ENCODE measurements around the gene ZNF132.

The ZNF132 gene

DNA sequence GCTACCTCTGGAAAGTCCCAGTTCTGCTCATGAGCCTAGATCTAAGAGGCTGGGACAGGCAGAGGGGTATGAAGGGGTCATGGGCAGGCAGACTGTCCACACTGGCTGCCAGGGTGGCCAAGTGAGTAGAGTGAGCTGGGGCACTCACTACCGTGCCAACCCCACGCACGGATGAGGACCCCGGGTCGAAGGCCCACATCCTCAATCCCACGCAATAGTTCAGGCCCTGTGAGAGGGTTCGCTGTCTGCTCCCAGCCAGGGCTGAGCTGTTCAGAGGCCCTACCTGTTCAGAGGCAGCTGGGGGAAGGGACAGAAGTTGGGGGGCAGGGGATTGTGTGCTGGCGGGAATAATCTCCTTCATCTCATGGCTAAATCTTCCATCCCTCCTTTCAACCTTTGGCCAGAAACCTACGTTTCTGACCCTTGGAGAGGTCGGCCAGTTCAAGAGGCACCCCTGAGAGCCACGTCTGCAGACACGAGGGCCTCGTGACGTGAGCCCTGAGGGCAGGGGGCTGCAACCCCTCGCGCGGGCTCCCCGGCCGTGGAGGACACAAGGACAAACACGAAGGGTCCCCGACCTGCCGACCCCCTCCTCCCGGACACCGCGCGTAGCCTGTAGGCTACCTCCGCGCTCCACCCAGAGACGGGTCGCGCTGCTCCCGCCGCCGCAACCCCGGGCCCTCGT is 53.9 kb downstream of the ZNF132 start:
- TF ChIP-seq, protein P1, sequence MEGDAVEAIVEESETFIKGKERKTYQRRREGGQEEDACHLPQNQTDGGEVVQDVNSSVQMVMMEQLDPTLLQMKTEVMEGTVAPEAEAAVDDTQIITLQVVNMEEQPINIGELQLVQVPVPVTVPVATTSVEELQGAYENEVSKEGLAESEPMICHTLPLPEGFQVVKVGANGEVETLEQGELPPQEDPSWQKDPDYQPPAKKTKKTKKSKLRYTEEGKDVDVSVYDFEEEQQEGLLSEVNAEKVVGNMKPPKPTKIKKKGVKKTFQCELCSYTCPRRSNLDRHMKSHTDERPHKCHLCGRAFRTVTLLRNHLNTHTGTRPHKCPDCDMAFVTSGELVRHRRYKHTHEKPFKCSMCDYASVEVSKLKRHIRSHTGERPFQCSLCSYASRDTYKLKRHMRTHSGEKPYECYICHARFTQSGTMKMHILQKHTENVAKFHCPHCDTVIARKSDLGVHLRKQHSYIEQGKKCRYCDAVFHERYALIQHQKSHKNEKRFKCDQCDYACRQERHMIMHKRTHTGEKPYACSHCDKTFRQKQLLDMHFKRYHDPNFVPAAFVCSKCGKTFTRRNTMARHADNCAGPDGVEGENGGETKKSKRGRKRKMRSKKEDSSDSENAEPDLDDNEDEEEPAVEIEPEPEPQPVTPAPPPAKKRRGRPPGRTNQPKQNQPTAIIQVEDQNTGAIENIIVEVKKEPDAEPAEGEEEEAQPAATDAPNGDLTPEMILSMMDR (IDR thresholded peaks at IDR 0.05; ENCODE audit: low read depth, low read length) = no peak
- peak overlapping the region; percentile 79 to 87 for H3K4me3 ChIP-seq (replicated peaks in 1 of 2; ENCODE audit: low read depth in 2 of 2, low read length in 2 of 2)
- DNase-seq (ENCODE audit: low read depth in 2 of 2) = no peak

DNA sequence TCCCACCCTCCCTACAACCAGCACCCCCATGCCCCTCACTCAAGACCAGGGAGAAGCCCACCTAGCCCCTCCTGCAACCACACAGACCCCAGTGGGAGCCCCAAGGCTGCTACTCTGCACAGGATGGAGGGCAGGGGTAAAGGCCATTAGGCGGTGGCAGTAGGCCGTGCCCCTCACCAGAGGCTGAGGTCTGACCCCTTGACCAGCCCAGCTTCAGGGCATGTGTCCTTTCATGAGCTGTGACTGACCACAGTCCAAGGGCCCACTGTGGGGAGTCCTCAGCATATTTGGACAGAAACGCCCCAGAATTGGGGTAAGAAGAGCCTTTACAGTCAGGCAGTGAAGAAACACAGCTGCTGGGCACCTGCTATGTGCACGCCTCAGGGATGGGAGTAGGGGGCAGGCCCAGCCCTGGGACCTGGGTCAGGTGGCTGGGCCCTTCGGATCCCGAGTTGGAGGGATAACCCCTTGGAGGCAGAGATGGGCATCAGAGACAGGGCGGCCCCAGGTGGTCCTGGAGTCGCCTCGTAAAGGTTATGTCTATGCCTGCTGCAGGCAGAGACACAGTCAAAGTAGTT is 54.6 kb downstream of the ZNF132 start:
- TF ChIP-seq, protein P1 (IDR thresholded peaks at IDR 0.05; ENCODE audit: low read depth, low read length) = no peak
- peak overlapping the region in 1 of 2 donors; percentile 87 for H3K4me3 ChIP-seq (replicated peaks in 1 of 2; ENCODE audit: low read depth in 2 of 2, low read length in 2 of 2)
- no peak for DNase-seq (ENCODE audit: low read depth in 2 of 2)

DNA sequence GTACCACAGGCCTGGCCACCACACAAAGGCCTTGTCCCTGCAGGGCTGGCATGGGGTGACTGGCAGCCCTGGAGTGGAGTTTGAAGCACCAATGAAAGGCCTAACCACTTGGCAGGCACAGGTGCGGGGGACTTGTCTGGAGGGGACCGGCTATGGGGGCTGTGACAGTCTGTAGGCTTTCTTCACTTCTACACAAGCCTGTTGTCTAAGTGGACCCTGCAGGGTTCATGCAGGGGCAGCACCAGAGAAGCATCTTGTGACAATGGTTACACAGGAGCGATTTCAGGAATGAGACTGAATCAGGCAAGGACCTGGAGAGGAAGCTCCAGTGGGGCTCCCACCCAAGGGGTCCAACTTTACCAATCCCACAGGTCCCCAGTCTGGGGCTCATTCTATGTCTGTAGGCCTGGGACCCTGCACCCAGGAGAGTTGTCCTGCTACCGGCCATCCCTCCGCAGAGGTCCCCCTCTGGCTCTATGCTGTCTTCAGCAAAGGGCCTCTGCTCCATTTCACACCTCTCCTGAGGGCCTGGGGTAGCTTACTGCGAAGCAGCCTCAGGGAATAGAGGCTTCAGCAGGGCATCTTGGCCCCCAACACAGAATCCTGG is 56.9 kb downstream of the ZNF132 start:
- H3K4me3 ChIP-seq (replicated peaks in 1 of 2; ENCODE audit: low read depth in 2 of 2, low read length in 2 of 2) = no peak overlapping the region
- TF ChIP-seq, protein P1 (IDR thresholded peaks at IDR 0.05; ENCODE audit: low read depth, low read length) = no peak
- no peak for DNase-seq (ENCODE audit: low read depth in 2 of 2)

Measured in cardiac fibroblast (primary cell).